ENCODE measurements around the gene MAP7D2.

The MAP7D2 gene

DNA sequence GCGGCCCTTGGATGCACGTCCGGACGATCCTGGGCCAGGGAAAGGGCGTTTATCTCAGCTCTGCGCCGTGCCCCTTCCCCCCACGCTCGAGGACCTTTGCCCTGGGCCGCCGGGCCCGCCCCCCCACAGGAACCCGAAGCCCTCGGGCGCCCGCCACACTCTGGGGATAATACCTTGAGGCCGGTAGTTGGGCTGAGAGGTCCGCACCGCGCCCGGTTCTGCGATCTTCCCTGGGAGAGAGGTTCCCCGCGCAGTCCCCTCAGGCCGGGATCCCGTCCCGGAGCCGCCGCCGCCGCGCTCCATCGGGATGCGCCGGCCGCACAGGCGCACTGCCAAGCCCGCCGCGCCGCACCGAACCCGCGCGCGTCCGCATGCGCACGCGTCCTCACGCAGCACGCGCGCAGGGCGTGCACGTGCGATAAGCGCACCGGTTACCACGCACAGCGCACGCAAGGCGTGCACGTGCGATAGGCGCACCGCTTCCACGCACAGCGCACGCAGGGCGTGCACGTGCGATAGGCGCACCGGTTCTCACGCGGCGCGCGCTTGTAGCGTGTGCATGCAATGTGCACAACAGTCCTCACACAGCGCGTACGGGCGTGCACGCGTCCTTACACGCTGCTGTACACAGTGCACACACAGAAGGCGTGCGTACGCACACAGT, at the start of gene MAP7D2 (continued):
- no peak for TF ChIP-seq ZNF280D (tag by site-specific recombination; IDR thresholded peaks at IDR 0.05)
- peak; percentile 54; the same call in 1 of the 2 replicates for TF ChIP-seq TRIM28 (IDR thresholded peaks at IDR 0.05; ENCODE audit: borderline replicate concordance, low read length)
- no peak for TF ChIP-seq SCRT1 (tag by site-specific recombination; IDR thresholded peaks at IDR 0.05; ENCODE audit: borderline replicate concordance)
- TF ChIP-seq REPIN1 (tag by site-specific recombination; IDR thresholded peaks at IDR 0.05; ENCODE audit: low read depth) = no peak
- TF ChIP-seq ZNF214 (tag by site-specific recombination; IDR thresholded peaks at IDR 0.05; ENCODE audit: borderline replicate concordance) = no peak
- TF ChIP-seq ZNF629 (tag by site-specific recombination; IDR thresholded peaks at IDR 0.05) = no peak
- TF ChIP-seq ZNF280C (tag by site-specific recombination; IDR thresholded peaks at IDR 0.05) = no peak
- TF ChIP-seq GLIS2 (tag by site-specific recombination; IDR thresholded peaks at IDR 0.05) = 0 out of 2 replicates have a peak, but pooled peaks have one; percentile 17
- TF ChIP-seq ZNF785 (tag by site-specific recombination; IDR thresholded peaks at IDR 0.05) = no peak
- TF ChIP-seq ZNF658 (tag by site-specific recombination; IDR thresholded peaks at IDR 0.05) = no peak
- 0 out of 2 replicates have a peak, but pooled peaks have one; percentile 40 for TF ChIP-seq ZNF2 (tag by site-specific recombination; IDR thresholded peaks at IDR 0.05)
- TF ChIP-seq ZNF76 (tag by site-specific recombination; IDR thresholded peaks at IDR 0.05; ENCODE audit: borderline replicate concordance, low read depth) = no peak
- TF ChIP-seq ZNF529 (tag by site-specific recombination; IDR thresholded peaks at IDR 0.05; ENCODE audit: insufficient replicate concordance) = no peak
- no peak for TF ChIP-seq ZNF423 (tag by site-specific recombination; IDR thresholded peaks at IDR 0.05)
- no peak for TF ChIP-seq MYNN (tag by site-specific recombination; IDR thresholded peaks at IDR 0.05; ENCODE audit: borderline replicate concordance)
- no peak for TF ChIP-seq SP7 (tag by site-specific recombination; IDR thresholded peaks at IDR 0.05)
- TF ChIP-seq ZNF248 (tag by site-specific recombination; IDR thresholded peaks at IDR 0.05) = no peak
- TF ChIP-seq ZNF626 (tag by site-specific recombination; IDR thresholded peaks at IDR 0.05) = no peak
- no peak for TF ChIP-seq ZNF48 (tag by site-specific recombination; IDR thresholded peaks at IDR 0.05)
- TF ChIP-seq ZFHX2 (tag by site-specific recombination; conservative IDR thresholded peaks at IDR 0.05) = peak; percentile 29; the same call in 1 of the 2 replicates
- TF ChIP-seq ZNF324 (tag by site-specific recombination; IDR thresholded peaks at IDR 0.05) = no peak
- TF ChIP-seq ZBTB49 (tag by site-specific recombination; IDR thresholded peaks at IDR 0.05; ENCODE audit: low read depth) = no peak
- TF ChIP-seq ZNF830 (tag by site-specific recombination; IDR thresholded peaks at IDR 0.05; ENCODE audit: low read depth) = no peak
- TF ChIP-seq ZNF654 (tag by site-specific recombination; IDR thresholded peaks at IDR 0.05; ENCODE audit: low read depth) = no peak
- TF ChIP-seq, protein P1, sequence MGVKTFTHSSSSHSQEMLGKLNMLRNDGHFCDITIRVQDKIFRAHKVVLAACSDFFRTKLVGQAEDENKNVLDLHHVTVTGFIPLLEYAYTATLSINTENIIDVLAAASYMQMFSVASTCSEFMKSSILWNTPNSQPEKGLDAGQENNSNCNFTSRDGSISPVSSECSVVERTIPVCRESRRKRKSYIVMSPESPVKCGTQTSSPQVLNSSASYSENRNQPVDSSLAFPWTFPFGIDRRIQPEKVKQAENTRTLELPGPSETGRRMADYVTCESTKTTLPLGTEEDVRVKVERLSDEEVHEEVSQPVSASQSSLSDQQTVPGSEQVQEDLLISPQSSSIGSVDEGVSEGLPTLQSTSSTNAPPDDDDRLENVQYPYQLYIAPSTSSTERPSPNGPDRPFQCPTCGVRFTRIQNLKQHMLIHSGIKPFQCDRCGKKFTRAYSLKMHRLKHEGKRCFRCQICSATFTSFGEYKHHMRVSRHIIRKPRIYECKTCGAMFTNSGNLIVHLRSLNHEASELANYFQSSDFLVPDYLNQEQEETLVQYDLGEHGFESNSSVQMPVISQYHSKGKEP (tag by site-specific recombination; IDR thresholded peaks at IDR 0.05) = no peak
- no peak for TF ChIP-seq ZNF362 (tag by site-specific recombination; IDR thresholded peaks at IDR 0.05)
- no peak for TF ChIP-seq ZNF585B (tag by site-specific recombination; IDR thresholded peaks at IDR 0.05)
- no peak for TF ChIP-seq ZNF16 (tag by site-specific recombination; IDR thresholded peaks at IDR 0.05; ENCODE audit: low read depth)
- TF ChIP-seq ZNF792 (tag by site-specific recombination; IDR thresholded peaks at IDR 0.05) = no peak
- no peak for TF ChIP-seq ZNF433 (tag by site-specific recombination; IDR thresholded peaks at IDR 0.05; ENCODE audit: low read depth)
- 0 out of 2 replicates have a peak, but pooled peaks have one; percentile 53 for TF ChIP-seq HOXC10 (CRISPR knock-in tag; IDR thresholded peaks at IDR 0.05)
